K562 (cell line): Measurements from ENCODE around the gene TRIM47. TPM values are rescaled to one million over a fixed set of nuclear protein-coding genes. Genes with fewer than 3 reads are reported as not detected.
A peak's percentile ranks its signal among the peaks of the same experiment; 100 is the strongest.

Source experiments
- ATAC-seq: fragments of 200-7000 bp; cut with Tn5 transposase; 3 replicates; pipeline ENCODE4 v1.9.1; 2020; ENCODE audit warnings: moderate library complexity
- BruUV-seq: library from RNA; stranded (reverse); fragments of 400-500 nt; replicated peaks from 2 replicates; lab custom pipeline; 2021; lab: Mats Ljungman, UMichigan
- CTCF ChIA-PET: fragments of 300-600 bp; formaldehyde crosslinking; extraction: SDS; loops from one replicate; lab custom pipeline; 2021; ENCODE audit warnings: low intra/inter-chr PET ratio; lab: Yijun Ruan, JAX
- POLR2A ChIA-PET: fragments of 300-600, 350-650 bp; sonication (Branson Sonifier 250); formaldehyde crosslinking; extraction: SDS; loops from one replicate; lab custom pipeline; 2021; ENCODE audit warnings: antibody characterized with exemption, inconsistent platforms; lab: Yijun Ruan, JAX
- DNase-seq, 4 experiments: peaks; one replicate each; pipeline versions ENCODE4 v3.0.0 to v3.0.0-alpha.2; 2011 to 2018; ENCODE audit warnings: low spot score in 3 of 4, mixed read lengths in 3 of 4; ENCODE audit errors: extremely low read depth in 1 of 4
- FAIRE-seq: peaks from 2 replicates; lab custom pipeline; 2011; peaks lifted over from hg19 to GRCh38; lab: Jason Lieb, UNC
- H2AFZ ChIP-seq: 2 replicates; pipeline ENCODE4 v1.6.0; 2011; ENCODE audit warnings: low read depth, low read length, control low read depth, inconsistent platforms
- H3K27ac ChIP-seq: fragments of 200-600 bp; 3 replicates; pipeline ENCODE4 v1.8.0; 2011; ENCODE audit warnings: low read depth, mild to moderate bottlenecking, control low read depth, inconsistent platforms, low read length, moderate library complexity, mixed read lengths; ENCODE audit errors: extremely low read depth
- H3K27me3 ChIP-seq, 2 experiments: fragments of 300-600 bp in 1 of 2; 2 replicates in 1 of 2; 3 replicates in 1 of 2; pipeline versions ENCODE4 v1.6.0 to v1.8.0; 2011; ENCODE audit warnings: inconsistent platforms in 2 of 2, low read length in 2 of 2, mild to moderate bottlenecking in 1 of 2, mixed read lengths in 1 of 2, moderate library complexity in 1 of 2; ENCODE audit not compliant: control insufficient read depth in 2 of 2, insufficient read depth in 2 of 2
- H3K36me3 ChIP-seq: fragments of 300-600 bp; 3 replicates; pipeline ENCODE4 v1.8.0; 2011; ENCODE audit warnings: mild to moderate bottlenecking, low read length, inconsistent platforms; ENCODE audit not compliant: control insufficient read depth, insufficient read depth
- H3K4me1 ChIP-seq, 2 experiments: fragments of 200-600 bp in 1 of 2; replicated peaks in 1 of 2; 2 replicates in 1 of 2; 3 replicates in 1 of 2; pipeline versions ENCODE4 v1.5.1 to v1.8.0; 2011; ENCODE audit warnings: inconsistent platforms in 2 of 2, low read length in 2 of 2, mild to moderate bottlenecking in 1 of 2, mixed read lengths in 1 of 2, moderate library complexity in 1 of 2; ENCODE audit not compliant: control insufficient read depth in 2 of 2, insufficient read depth in 2 of 2
- H3K4me2 ChIP-seq: 2 replicates; pipeline ENCODE4 v1.6.1; 2011; ENCODE audit warnings: low read length, control low read depth, inconsistent platforms, mixed read lengths; ENCODE audit not compliant: insufficient read depth
- H3K4me3 ChIP-seq: fragments of 200-600 bp; sonication (generic), shearing (Covaris generic); 2 replicates; pipeline ENCODE4 v1.5.1; 2016; ENCODE audit warnings: control low read depth, inconsistent platforms
- H3K79me2 ChIP-seq: fragments of 200-600 bp; 3 replicates; pipeline ENCODE4 v1.8.0; 2011; ENCODE audit warnings: low read length, inconsistent platforms; ENCODE audit not compliant: control insufficient read depth, insufficient read depth
- H3K9ac ChIP-seq, 2 experiments: 2 replicates each; pipeline versions ENCODE4 v1.6.0 to v1.6.1; 2011; ENCODE audit warnings: low read depth in 2 of 2, low read length in 2 of 2, control low read depth in 1 of 2, inconsistent platforms in 1 of 2, mild to moderate bottlenecking in 1 of 2, mixed read lengths in 1 of 2; ENCODE audit not compliant: insufficient read depth in 1 of 2
- H3K9me1 ChIP-seq: one replicate; pipeline ENCODE4 v1.6.0; 2011; ENCODE audit warnings: inconsistent platforms, mild to moderate bottlenecking, low read length, moderate library complexity; ENCODE audit not compliant: control insufficient read depth, insufficient read depth
- H3K9me3 ChIP-seq: replicated peaks from 2 replicates; pipeline ENCODE4 v1.5.1; 2011; ENCODE audit warnings: low read depth, low read length, inconsistent platforms; ENCODE audit not compliant: control insufficient read depth, insufficient read depth
- H4K20me1 ChIP-seq: replicated peaks from 2 replicates; pipeline ENCODE4 v1.6.1; 2011; ENCODE audit warnings: low read length, inconsistent platforms, mixed read lengths; ENCODE audit not compliant: control insufficient read depth, insufficient read depth
- CBFB ChIP-seq: sonication (generic); formaldehyde crosslinking; IDR thresholded peaks from 2 replicates; pipeline ENCODE4 v1.4.0; 2020; ENCODE audit warnings: mild to moderate bottlenecking, missing genetic modification reagents
- KDM4B ChIP-seq, 2 experiments: fragments of 450-650 bp in 1 of 2; sonication (generic) in 1 of 2; IDR thresholded peaks; 2 replicates each; pipeline ENCODE4 v1.6.1; 2016 to 2017; ENCODE audit warnings: borderline replicate concordance in 2 of 2, antibody characterized with exemption in 1 of 2, low read depth in 1 of 2, mild to moderate bottlenecking in 1 of 2
- POLR2G ChIP-seq: fragments of 200-400 bp; formaldehyde crosslinking; IDR thresholded peaks from 2 replicates; pipeline ENCODE4 v1.6.1; 2017; ENCODE audit warnings: low read depth, mild to moderate bottlenecking, antibody characterized with exemption, low read length, moderate library complexity
- RBFOX2 ChIP-seq: fragments of 200-400 bp; formaldehyde crosslinking; IDR thresholded peaks from 2 replicates; pipeline ENCODE4 v1.6.1; 2017; ENCODE audit warnings: low read depth, mild to moderate bottlenecking, low read length, moderate library complexity
- USF1 ChIP-seq: sonication (generic); formaldehyde crosslinking; IDR thresholded peaks from 2 replicates; pipeline ENCODE4 v1.9.0; 2022; ENCODE audit warnings: mild to moderate bottlenecking, missing genetic modification reagents
- WGBS: fragments of 100-300 bp; shearing (Covaris generic); methylation state at CpG from one replicate; pipeline ENCODE4 v1.1.6; 2016; ENCODE audit warnings: low coverage, mixed read lengths; ENCODE audit not compliant: insufficient coverage; ENCODE audit errors: missing lambda C conversion rate; 5-methylcytosine and 5-hydroxymethylcytosine counted together
- in situ Hi-C: fragments of 300-500 bp; cut with MboI; formaldehyde crosslinking; loops from 4 replicates; pipeline ENCODE4 v1.15.0; 2018; ENCODE audit warnings: inconsistent platforms, mixed read lengths
- intact Hi-C: fragments of 100-400 bp; cut with micrococcal nuclease; formaldehyde crosslinking; loops from 2 replicates; pipeline ENCODE4 v1.14.2; 2022
- polyA plus RNA-seq, 8 experiments: library from polyadenylated mRNA; depleted of rRNA in 4 of 8; stranded (reverse) in 5 of 8; unstranded in 3 of 8; fragments of >200 nt; fragmentation: Nextera tagmentation in 2 of 8; fragmentation: Illumina TruSeq in 1 of 8; extraction: Ambion mirVana in 2 of 8; extraction: Trizol in 1 of 8; gene quantifications; 2 replicates each; pipeline versions ENCODE4 v1.2.1 to v1.2.3, GENCODE V29; 2011 to 2014; ENCODE audit warnings: inconsistent platforms in 1 of 8, missing spikeins in 1 of 8
- total RNA-seq, 7 experiments: library from RNA; depleted of rRNA in 6 of 7; stranded (reverse); fragments of >200 nt in 6 of 7; fragmentation: Illumina TruSeq in 2 of 7; extraction: Trizol in 2 of 7; gene quantifications; 2 replicates each; pipeline versions ENCODE4 v1.2.1 to v1.2.3, GENCODE V29; 2011 to 2021; ENCODE audit warnings: low replicate concordance in 1 of 7

TRIM47 gene
- total and polyA plus RNA-seq, 9 of the 15 experiments (the other 6 are each of a cell fraction or from before 2014, with no cell fraction given), result 0.56 to 6.1 (median 3.2) TPM

- H3K4me2 ChIP-seq, result peak overlapping the region; percentile 99
- H3K36me3 ChIP-seq, result peaks cover 62% of the 10 kb centered on the region
- H3K9me3 ChIP-seq, result no peaks in the 10 kb centered on the region
- ChIA-PET CTCF (no interaction called here), POLR2A (interaction anchor here (0.6 to 8.5 kb wide), 17 partner anchors 9 to 555 kb away, joined by 3 to 145 read pairs (median 4); partner anchors contain the start of genes TRIM65 and WBP2)
- 76% methylated on average over 12 of the region's 22 CpGs for WGBS
- intact Hi-C loops (loop anchor here (5.0 kb wide), 2 partner anchors 69 to 84 kb away; a partner anchor contains a TSS), in situ Hi-C loops (no loop called here)
- H3K9ac ChIP-seq, result peak overlapping the region; percentile 88 to 95
- H3K79me2 ChIP-seq, result peaks cover 43% of the 10 kb centered on the region
- H3K4me3 ChIP-seq, result no peak overlapping the region
- BruUV-seq, result TSS peak; percentile 13
- H2AFZ ChIP-seq, result peak overlapping the region; percentile 38
- peaks cover 39 to 84% of the 10 kb centered on the region in 2 experiments for H3K4me1 ChIP-seq
- no peaks in the 10 kb centered on the region for H3K9me1 ChIP-seq
- DNase-seq (peak in 1 of 4 experiments; percentile 16), FAIRE-seq (no peak), ATAC-seq (no peak)
- no peak for TF ChIP-seq USF1 (CRISPR knock-in tag)
- peak; percentile 42 for TF ChIP-seq POLR2G
- peak; percentile 28; the same call in 1 of the 2 replicates for TF ChIP-seq RBFOX2
- 0 out of 2 replicates have a peak, but pooled peaks have one; percentile 57 for TF ChIP-seq CBFB (CRISPR knock-in tag)
- 0 out of 4 replicates have a peak, but pooled peaks of 1 of the 2 experiments have one; percentile 34 for TF ChIP-seq KDM4B (IDR thresholded peaks at IDR 0.05; ENCODE audit: borderline replicate concordance in 2 of 2, low read depth in 1 of 2)
- H3K27ac ChIP-seq, result peak overlapping the region; percentile 95
- H4K20me1 ChIP-seq, result no peaks in the 10 kb centered on the region
- H3K27me3 ChIP-seq, result no peaks in the 10 kb centered on the region
Observed at GRCh38 chr17:75845933-75846691, 32.3 kb downstream of the TRIM47 start.
